Activated naive CD8-positive, alpha-beta T cell (primary cell): ENCODE results near the gene BRINP1.

Experiments
- H3K27ac Mint-ChIP-seq: one replicate; pipeline ENCODE4 v1.8.0; 2021; ENCODE audit warnings: mixed read lengths
- H3K27me3 Mint-ChIP-seq: one replicate; pipeline ENCODE4 v1.8.0; 2021; ENCODE audit warnings: mixed read lengths
- H3K36me3 Mint-ChIP-seq: one replicate; pipeline ENCODE4 v1.8.0; 2021; ENCODE audit warnings: mixed read lengths
- H3K4me1 Mint-ChIP-seq: one replicate; pipeline ENCODE4 v1.8.0; 2021; ENCODE audit warnings: low read depth, mixed read lengths
- H3K4me3 Mint-ChIP-seq: one replicate; pipeline ENCODE4 v1.8.0; 2021; ENCODE audit warnings: mild to moderate bottlenecking, mixed read lengths
- H3K9me3 Mint-ChIP-seq: one replicate; pipeline ENCODE4 v1.8.0; 2021; ENCODE audit warnings: low read depth, mixed read lengths

BRINP1 gene

DNA sequence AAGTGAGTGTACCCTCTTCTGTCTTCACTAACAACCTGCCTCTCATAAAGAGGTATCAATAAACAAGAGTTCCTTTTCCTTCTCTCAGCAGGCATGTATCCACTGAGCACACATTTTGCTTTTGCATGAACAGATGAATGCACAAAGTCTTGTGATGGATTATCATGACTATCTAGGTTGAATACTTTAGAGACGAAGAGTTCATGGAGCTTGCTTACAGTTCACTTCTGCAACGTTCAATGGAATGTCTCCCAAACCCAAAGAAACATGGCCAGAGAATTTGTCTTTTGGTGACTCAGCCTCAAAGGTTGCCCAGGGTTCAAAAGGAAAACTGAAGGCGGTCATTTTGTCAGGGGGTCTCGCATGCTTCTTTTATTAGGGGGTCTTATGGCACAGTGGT lies 55.4 kb downstream of the BRINP1 start:
- Mint-ChIP-seq H3K4me1 (no peaks in the 10 kb centered on the region), H3K27me3 (peaks cover 2% of the 10 kb centered on the region), H3K36me3 (no peaks in the 10 kb centered on the region), H3K27ac (no peak overlapping the region), H3K4me3 (no peak overlapping the region), H3K9me3 (no peaks in the 10 kb centered on the region)

DNA sequence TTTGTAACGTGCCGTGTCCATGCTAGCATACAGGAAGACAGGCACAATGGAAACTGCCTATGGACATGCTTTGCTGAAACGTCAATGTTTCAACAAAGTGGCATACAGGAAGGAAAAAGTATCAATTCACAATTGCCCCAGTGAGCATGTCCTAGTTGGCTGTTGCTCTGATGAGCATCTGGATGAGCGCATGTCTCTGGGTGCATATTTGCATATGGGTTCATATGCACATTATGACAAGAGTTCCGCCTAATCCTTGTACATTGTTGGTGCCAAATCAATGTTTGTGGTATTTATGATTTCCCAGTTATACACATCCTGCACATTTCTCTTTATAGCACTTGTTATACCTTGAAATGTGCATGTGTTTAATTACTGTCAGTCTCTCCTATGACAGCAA lies 58.5 kb downstream of the BRINP1 start:
- Mint-ChIP-seq H3K27ac (no peak overlapping the region), H3K9me3 (no peaks in the 10 kb centered on the region)

DNA sequence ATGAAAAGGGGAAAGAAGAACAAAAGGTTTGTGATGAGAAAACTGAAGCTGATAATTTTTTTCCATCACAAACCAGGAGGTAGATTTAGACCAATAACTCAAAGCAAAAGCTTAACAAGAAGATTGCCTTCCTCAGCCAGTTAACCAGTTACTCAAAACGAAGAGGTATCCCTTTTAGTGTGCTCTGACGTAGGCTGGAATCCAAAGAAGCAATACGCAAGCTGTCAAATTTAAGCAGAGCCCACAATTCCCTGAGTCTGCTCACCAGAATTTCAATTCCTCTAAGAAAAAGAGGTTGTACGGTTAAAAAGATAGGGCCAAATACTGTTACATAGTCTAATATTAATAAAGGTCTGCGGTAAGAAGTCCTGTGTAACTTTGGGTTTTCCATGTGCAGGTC lies 61.8 kb downstream of the BRINP1 start:
- no peak overlapping the region for H3K27ac Mint-ChIP-seq
- no peaks in the 10 kb centered on the region for H3K4me1 Mint-ChIP-seq
- no peaks in the 10 kb centered on the region for H3K9me3 Mint-ChIP-seq
- no peaks in the 10 kb centered on the region for H3K36me3 Mint-ChIP-seq
- no peak overlapping the region for H3K4me3 Mint-ChIP-seq
- H3K27me3 Mint-ChIP-seq = no peaks in the 10 kb centered on the region

More for the DNA sequence above, 58.5 kb downstream of the BRINP1 start:
- no peaks in the 10 kb centered on the region for H3K4me1 Mint-ChIP-seq
- no peaks in the 10 kb centered on the region for H3K27me3 Mint-ChIP-seq
- no peaks in the 10 kb centered on the region for H3K36me3 Mint-ChIP-seq
- H3K4me3 Mint-ChIP-seq = no peak overlapping the region

DNA sequence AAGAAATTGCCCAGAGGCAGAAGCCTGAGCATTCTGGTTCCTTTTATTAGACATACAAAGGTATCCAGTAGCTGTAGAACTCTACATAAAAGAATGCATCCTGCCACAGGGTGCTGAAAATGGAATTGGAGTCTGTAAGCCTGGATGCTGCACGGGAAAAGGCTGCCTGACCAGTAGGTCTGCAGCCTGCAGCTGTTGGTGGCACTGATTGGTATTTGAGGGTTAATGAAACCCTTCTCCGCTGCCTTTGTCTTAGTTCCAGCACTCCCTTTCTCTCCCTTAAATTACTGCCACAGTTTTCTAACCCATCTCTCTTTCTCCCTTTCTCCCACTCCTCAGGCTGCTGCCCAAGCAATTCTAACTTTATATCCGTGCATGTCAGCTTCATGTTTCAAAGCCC lies 64.7 kb downstream of the BRINP1 start:
- no peaks in the 10 kb centered on the region for H3K4me1 Mint-ChIP-seq
- no peak overlapping the region for H3K4me3 Mint-ChIP-seq
- H3K27me3 Mint-ChIP-seq = no peaks in the 10 kb centered on the region
- no peak overlapping the region for H3K27ac Mint-ChIP-seq
- peaks cover 7% of the 10 kb centered on the region for H3K9me3 Mint-ChIP-seq
- no peaks in the 10 kb centered on the region for H3K36me3 Mint-ChIP-seq

DNA sequence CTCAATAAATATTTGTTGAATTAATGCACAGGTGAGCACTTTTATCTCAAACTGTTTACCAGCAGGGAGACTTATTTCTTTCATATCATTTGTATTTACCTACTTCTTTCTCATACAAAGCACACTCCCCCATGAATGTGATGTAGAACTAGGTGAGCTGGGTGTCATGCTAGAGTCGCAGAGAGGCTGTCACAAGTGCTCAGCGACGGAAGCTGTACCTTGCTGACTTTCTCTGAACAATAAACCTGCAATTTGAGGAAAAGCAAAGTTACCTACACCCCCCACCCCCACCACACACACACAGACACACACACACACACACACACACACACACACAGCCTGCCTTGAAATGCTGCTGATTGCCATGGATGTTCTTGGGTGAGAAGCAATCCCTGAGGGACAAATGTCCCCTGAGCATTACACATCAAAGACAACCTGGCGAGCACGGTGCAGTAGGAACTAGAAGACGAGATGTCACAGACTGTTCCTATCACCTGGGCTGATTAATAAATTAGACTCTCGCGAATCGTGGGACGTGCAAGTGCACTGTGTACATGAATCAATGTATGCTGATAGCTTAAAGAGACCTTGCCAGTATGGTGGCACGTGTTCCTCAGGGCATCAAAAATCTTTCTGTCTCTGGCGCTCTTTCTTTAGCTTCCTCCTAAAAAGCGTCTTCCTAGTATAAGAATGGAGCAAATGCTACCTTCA lies 66.1 kb downstream of the BRINP1 start:
- H3K4me3 Mint-ChIP-seq = no peak overlapping the region
- H3K9me3 Mint-ChIP-seq = peaks cover 7% of the 10 kb centered on the region
- H3K27ac Mint-ChIP-seq = no peak overlapping the region
- H3K27me3 Mint-ChIP-seq = no peaks in the 10 kb centered on the region
- no peaks in the 10 kb centered on the region for H3K4me1 Mint-ChIP-seq
- H3K36me3 Mint-ChIP-seq = no peaks in the 10 kb centered on the region

DNA sequence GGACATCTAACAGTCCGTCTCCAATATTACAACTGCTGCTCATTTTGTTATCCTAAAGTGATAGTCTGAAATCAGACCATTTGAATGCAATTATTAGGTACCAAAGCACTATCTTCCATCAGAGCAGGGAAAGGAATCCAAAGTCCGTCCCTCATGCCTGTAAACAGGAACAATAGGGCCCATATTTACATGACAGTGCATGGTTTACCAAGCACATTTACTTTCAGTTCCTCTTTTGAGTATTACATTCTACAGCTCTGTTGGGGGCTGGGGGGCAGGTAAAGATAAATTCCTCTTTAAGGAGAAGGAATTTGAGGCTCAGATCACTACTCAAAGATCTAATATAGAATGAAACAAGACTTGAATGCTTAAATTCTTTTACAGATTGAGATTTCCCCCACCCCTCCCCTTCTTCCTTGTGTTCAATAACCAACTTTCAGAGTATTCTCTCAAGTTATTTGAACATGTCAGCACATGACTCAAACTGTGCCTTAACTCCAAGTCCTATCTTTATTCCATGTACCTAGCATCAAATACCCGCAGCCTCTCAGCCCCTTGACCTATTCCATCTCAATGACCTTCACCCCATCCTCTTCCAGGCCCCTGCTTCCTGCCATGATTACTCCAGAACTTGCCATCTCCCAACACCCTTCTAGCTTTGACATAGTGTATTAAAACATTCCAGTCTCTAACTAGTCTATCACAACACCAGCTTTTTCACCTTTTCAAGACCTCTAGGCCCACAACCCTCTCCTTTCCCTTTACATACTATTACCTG lies 71.0 kb downstream of the BRINP1 start:
- Mint-ChIP-seq H3K4me3 (no peak overlapping the region), H3K27ac (no peak overlapping the region), H3K4me1 (no peaks in the 10 kb centered on the region), H3K36me3 (no peaks in the 10 kb centered on the region), H3K9me3 (peaks cover 7% of the 10 kb centered on the region), H3K27me3 (no peaks in the 10 kb centered on the region)

DNA sequence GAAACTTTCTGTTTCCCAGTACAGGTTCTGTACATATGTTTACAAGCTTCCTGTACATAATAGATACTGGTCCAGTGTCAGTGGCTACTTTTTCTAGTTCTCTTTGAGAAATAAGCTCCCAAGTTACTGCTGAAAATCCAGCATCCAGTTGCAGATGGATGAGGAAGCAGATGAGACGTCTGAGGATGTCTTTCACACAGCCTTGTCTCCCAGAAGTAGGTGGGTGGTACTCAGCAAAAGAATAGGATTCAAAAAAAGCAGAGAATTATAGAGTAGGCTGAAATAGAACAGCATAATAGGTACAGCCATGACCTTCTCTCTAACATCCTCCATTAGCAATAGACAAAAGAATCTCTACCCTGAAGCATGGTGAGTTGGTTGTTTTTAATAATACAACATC lies 77.7 kb downstream of the BRINP1 start:
- Mint-ChIP-seq H3K36me3 (no peaks in the 10 kb centered on the region), H3K4me1 (no peaks in the 10 kb centered on the region)

DNA sequence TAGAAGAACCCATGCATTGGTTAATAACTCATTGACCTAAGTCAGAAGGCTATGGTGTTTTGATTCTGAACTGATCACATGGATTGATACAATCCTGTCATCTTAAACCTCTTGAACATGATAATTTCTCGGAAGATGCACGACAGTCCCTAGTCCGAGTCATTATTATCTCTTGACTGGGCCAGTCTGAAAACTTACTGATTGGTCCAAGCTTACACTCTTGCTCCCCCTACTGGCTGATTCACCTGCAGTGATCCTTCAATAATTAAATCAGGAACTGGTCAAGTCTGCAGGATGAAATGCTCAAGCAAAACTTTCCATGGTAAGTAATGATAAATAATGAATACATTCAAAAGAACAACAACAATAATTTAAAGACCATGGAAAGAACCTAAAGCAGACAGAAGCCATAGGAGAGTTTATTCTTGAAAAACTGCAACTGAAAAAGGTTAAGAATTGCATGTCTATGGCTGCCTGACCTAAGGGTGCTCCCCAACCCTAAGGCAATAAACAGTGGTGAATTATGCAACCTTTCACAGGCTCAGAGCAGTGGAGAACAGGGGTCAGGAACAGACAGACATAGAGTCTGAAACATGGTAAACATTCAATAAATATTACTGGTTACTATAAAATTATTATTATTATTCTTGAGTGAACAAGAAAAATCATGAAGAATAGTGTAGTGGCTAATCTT lies 79.3 kb downstream of the BRINP1 start:
- Mint-ChIP-seq H3K4me1 (no peaks in the 10 kb centered on the region), H3K36me3 (no peaks in the 10 kb centered on the region), H3K27me3 (peaks cover 5% of the 10 kb centered on the region), H3K4me3 (no peak overlapping the region), H3K9me3 (peaks cover 3% of the 10 kb centered on the region), H3K27ac (no peak overlapping the region)

More for the DNA sequence above, 77.7 kb downstream of the BRINP1 start:
- Mint-ChIP-seq H3K9me3 (peaks cover 3% of the 10 kb centered on the region), H3K27me3 (peaks cover 3% of the 10 kb centered on the region), H3K27ac (no peak overlapping the region), H3K4me3 (no peak overlapping the region)

DNA sequence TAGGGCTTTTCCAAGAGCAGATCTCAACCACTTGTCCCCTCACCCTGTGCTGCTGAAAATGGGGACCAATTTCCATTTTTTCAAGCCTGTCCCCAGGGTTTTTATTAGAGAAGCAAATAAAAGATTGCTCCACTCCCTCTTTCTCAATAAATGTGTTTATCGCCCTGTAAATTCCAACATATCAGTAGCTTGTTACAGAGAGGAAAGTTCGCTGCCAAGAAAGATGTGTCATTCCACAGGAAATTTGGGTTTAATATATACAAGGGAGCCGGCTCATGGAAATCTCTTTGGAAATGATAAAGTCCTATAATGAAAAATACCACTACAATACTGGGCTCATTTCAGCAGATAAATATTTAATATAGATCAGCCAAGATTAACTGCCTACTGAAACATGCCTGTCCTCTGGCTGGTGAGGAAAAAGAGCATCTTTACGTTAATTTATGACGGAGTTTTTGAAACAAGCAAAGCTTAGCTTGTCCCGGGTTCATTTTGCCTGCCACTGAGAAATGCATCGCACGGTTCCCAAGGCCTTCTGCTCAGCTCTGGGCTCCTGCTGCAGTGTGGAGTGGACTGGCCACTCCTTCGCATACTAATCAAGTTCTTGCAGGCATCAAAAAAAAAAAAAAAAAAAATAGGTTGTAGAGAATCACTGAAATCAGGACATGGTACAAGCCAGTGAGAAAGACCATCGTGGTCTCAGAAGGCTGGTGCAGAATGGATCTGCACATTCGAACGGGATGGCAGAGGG lies 84.5 kb downstream of the BRINP1 start:
- H3K36me3 Mint-ChIP-seq = no peaks in the 10 kb centered on the region
- no peaks in the 10 kb centered on the region for H3K4me1 Mint-ChIP-seq
- peaks cover 5% of the 10 kb centered on the region for H3K27me3 Mint-ChIP-seq
- no peak overlapping the region for H3K27ac Mint-ChIP-seq
- H3K4me3 Mint-ChIP-seq = no peak overlapping the region
- peaks cover 3% of the 10 kb centered on the region for H3K9me3 Mint-ChIP-seq

DNA sequence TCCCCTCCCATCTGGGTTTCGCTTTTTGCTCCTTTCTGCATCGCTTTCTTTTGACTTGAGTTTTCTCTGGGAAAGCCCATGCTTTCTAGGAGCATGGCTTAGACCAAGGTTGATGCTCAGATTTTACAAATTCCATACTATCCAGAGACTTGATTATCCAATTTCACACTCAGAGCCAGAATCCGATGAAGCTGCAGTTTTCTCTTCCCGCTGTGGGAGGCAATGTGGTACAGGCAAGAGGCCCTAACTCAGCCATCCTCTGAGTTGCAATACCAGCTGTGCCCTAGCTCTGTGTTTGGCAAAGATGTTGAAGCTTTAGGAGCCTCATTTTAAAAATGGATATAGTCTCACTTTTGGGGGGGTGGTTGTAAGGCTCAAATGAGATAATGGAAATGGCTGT lies 85.1 kb downstream of the BRINP1 start:
- Mint-ChIP-seq H3K4me1 (no peaks in the 10 kb centered on the region), H3K36me3 (no peaks in the 10 kb centered on the region), H3K9me3 (peaks cover 2% of the 10 kb centered on the region), H3K27me3 (peaks cover 5% of the 10 kb centered on the region), H3K27ac (no peak overlapping the region), H3K4me3 (no peak overlapping the region)

DNA sequence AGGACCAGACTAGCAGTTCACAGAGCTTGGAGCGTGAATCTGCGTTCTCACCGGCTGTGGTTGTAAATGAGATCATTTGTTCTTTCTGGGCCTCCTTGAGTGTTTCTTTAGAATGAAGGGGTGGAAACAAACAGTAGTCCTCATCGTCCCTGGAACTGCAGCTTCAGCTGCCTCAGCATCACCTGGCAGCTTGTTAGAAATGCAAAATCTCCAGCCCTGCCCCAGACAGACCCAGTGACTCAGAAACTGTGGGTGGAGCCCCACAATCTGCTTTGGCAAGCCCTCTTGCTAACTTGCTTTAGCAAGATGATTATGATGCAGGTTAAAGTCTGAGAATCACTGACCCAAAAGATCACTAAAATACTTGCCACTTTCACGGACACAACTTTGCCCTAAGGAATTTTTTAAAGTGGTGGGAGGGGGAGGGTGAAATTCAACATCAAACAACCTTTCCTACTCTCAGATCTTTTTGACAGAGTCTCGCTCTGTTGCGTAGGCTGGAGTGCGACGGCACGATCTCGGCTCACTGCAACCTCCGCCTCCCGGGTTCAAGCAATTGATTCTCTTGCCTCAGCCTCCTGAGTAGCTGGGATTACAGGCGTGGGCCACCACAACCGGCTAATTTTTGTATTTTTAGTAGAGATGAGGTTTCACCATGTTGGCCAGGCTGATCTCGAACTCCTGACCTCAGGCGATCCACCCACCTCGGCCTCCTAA lies 86.0 kb downstream of the BRINP1 start:
- H3K27ac Mint-ChIP-seq = no peak overlapping the region
- peaks cover under 1% of the 10 kb centered on the region for H3K9me3 Mint-ChIP-seq

DNA sequence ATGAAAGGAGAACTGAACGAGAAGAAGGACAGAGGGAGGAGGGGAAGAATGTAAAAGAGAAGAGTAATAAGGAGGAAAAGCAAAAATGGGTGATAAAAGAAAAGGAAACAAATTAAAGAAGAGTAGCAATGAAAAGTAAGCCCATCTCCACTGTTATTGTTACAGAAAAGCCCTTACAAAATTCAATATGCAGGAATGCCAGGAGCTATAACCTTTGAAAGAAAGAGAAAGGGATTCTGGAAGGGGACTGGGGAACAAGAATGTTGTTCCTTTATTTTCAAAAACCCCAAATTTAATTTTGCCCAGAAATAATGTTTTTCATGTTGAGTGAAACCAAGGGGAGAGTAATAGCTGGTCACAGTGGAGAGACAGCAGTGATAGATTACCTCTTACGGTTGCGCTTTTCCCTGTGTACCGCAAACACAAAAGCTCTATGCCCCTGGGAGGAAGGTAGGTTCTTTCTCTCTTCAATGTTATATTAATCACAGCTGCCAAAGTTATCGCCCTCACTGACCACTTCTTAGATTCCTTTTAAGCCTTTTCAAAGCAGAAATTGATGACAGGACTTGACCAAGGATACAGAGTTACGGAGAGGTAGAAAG lies 86.7 kb downstream of the BRINP1 start:
- Mint-ChIP-seq H3K4me1 (no peaks in the 10 kb centered on the region), H3K4me3 (no peak overlapping the region), H3K27ac (no peak overlapping the region), H3K9me3 (peaks cover 3% of the 10 kb centered on the region), H3K36me3 (no peaks in the 10 kb centered on the region), H3K27me3 (peaks cover 7% of the 10 kb centered on the region)

More for the DNA sequence above, 86.0 kb downstream of the BRINP1 start:
- Mint-ChIP-seq H3K36me3 (no peaks in the 10 kb centered on the region), H3K4me1 (no peaks in the 10 kb centered on the region), H3K27me3 (peaks cover 5% of the 10 kb centered on the region), H3K4me3 (no peak overlapping the region)

DNA sequence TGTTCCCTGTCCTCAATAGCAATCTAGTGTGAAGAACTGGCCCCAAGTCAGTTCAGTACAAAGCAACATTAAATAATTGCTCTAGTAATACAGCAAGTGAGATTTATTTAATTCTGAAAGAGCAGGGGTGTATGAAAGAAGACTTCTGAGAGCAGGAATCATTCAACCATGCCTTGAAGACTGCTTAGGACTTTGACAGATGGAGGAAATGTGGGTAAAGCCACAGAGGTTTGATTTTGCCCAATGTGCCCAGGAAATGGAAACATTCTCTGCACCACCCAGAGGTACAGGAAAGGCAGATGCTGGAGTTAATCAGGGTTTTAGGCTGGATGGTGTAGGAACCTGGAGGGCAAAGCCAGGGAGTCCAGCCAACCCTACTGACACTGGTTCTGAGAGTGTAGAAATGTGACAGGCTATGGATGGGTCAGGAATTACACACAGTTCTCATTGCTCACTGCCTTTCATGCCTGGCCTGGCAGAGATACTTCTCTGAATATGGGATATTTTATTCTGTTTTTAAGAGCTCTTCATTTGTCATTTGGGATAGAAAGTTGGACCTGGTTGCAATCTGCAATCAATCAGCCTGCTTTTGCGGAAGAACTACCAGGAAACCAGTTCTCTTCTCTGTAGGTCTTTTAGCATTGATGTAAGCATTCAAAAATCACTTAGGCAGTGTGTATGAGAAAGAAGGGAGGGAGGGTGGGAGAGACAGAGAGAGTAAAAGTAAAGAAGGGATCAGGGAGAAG lies 88.3 kb downstream of the BRINP1 start:
- H3K36me3 Mint-ChIP-seq = no peaks in the 10 kb centered on the region
- H3K27ac Mint-ChIP-seq = no peak overlapping the region
- no peaks in the 10 kb centered on the region for H3K4me1 Mint-ChIP-seq
- peaks cover 7% of the 10 kb centered on the region for H3K27me3 Mint-ChIP-seq
- peaks cover 3% of the 10 kb centered on the region for H3K9me3 Mint-ChIP-seq
- H3K4me3 Mint-ChIP-seq = no peak overlapping the region
